ENCODE data around the gene GP2.

DNA sequence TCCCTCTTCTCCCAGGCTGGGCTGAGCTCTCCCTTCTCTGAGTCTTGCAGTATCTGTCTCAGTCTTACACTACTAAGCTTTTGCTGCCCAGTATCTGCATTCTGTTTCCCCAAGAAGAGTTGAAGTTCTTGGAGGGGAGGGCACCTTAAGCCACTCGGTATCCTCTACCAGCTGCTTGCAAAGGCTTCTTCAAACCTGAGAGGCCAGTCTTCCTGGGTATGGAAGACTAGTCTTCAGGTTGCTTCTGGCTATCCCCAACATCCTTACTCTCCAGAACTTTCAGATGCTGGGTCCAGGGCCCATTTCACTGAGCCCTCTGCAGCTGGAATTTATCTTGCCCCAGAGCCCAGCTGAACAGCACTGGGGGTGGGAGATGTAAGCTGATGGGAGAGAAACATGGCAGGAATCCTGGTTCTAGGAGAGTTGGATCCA lies 20.1 kb downstream of the GP2 start:
- TF ChIP-seq, protein P1, sequence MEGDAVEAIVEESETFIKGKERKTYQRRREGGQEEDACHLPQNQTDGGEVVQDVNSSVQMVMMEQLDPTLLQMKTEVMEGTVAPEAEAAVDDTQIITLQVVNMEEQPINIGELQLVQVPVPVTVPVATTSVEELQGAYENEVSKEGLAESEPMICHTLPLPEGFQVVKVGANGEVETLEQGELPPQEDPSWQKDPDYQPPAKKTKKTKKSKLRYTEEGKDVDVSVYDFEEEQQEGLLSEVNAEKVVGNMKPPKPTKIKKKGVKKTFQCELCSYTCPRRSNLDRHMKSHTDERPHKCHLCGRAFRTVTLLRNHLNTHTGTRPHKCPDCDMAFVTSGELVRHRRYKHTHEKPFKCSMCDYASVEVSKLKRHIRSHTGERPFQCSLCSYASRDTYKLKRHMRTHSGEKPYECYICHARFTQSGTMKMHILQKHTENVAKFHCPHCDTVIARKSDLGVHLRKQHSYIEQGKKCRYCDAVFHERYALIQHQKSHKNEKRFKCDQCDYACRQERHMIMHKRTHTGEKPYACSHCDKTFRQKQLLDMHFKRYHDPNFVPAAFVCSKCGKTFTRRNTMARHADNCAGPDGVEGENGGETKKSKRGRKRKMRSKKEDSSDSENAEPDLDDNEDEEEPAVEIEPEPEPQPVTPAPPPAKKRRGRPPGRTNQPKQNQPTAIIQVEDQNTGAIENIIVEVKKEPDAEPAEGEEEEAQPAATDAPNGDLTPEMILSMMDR (IDR thresholded peaks at IDR 0.05), result no peak
- no peak for TF ChIP-seq POLR2AphosphoS5 (IDR thresholded peaks at IDR 0.05)
